ENCODE results near the gene NOS2. TPM values are rescaled to one million over a fixed set of nuclear protein-coding genes. Genes with fewer than 3 reads are reported as not detected.

The NOS2 gene
- total RNA-seq, 4 donors from 2014 or later, result 0.07 to 0.40 (median 0.35) TPM

GRCh38 chr17:27721797-27722196, 78.5 kb downstream of the NOS2 start:
- TF ChIP-seq, protein P1, sequence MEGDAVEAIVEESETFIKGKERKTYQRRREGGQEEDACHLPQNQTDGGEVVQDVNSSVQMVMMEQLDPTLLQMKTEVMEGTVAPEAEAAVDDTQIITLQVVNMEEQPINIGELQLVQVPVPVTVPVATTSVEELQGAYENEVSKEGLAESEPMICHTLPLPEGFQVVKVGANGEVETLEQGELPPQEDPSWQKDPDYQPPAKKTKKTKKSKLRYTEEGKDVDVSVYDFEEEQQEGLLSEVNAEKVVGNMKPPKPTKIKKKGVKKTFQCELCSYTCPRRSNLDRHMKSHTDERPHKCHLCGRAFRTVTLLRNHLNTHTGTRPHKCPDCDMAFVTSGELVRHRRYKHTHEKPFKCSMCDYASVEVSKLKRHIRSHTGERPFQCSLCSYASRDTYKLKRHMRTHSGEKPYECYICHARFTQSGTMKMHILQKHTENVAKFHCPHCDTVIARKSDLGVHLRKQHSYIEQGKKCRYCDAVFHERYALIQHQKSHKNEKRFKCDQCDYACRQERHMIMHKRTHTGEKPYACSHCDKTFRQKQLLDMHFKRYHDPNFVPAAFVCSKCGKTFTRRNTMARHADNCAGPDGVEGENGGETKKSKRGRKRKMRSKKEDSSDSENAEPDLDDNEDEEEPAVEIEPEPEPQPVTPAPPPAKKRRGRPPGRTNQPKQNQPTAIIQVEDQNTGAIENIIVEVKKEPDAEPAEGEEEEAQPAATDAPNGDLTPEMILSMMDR (IDR thresholded peaks at IDR 0.05), result no peak
- TF ChIP-seq POLR2A (IDR thresholded peaks at IDR 0.05) (no peak), POLR2AphosphoS5 (IDR thresholded peaks at IDR 0.05) (no peak), EP300 (IDR thresholded peaks at IDR 0.05) (no peak)
- H3K27me3 ChIP-seq, result no peaks in the 10 kb centered on the region
- no peaks in the 10 kb centered on the region for H3K9me3 ChIP-seq
- ATAC-seq, result no peak
- no peak overlapping the region for H3K27ac ChIP-seq
- no peak overlapping the region for H3K4me3 ChIP-seq
- WGBS, 2 donors (ENCODE audit: low coverage in 1 of 2), result 64 to 70% methylated on average over 3 of the region's 3 CpGs
- H3K36me3 ChIP-seq, result no peaks in the 10 kb centered on the region
- H3K4me1 ChIP-seq, result no peaks in the 10 kb centered on the region

Small RNA genes within 50 kb of the gene (small RNA-seq; reads per million reads assigned to genes)
- gene AC130289.1 (0 reads per million in 4 donors), gene AC130289.2 (0 reads per million in 4 donors)

Other genes starting within 250 kb of the NOS2 start
- 10 to 100 TPM in 3 of 4 donors, 1 to 10 TPM in 1; 8.7 to 62.0 (median 27.2) TPM for gene LGALS9, start 169.3 kb downstream of the NOS2 start, total RNA-seq
- 10 to 100 TPM; 11.1 to 30.3 (median 17.8) TPM for gene LYRM9, start 92.8 kb upstream of the NOS2 start, total RNA-seq
- gene NLK, start 242.1 kb upstream of the NOS2 start, total RNA-seq, result 10 to 100 TPM; 12.8 to 16.1 (median 13.8) TPM

Measured in gastroesophageal sphincter (tissue), 4 donors.